ENCODE results near the gene SLC26A9. TPM values are rescaled to one million over a fixed set of nuclear protein-coding genes. Genes with fewer than 3 reads are reported as not detected.
A peak's percentile ranks its signal among the peaks of the same experiment; 100 is the strongest.

SLC26A9 gene
- total and polyA plus RNA-seq, 8 donors: 4.1 to 42.5 (median 6.8) TPM

- Histone ChIP-seq H3K4me1 (no peaks in the 10 kb centered on the region), H3K9me3 (no peaks in the 10 kb centered on the region), H3K4me3 (no peak overlapping the region), H3K36me3 (no peaks in the 10 kb centered on the region), H3K27me3 (peaks cover 0 to 25% of the 10 kb centered on the region in 2 donors), H3K27ac (no peak overlapping the region)
- DNase-seq (peak in 2 of 4 donors; percentile 59), ATAC-seq (peak; percentile 41)
- intact Hi-C loops (cut with DNase I): no loop called here
- TF ChIP-seq CTCF (IDR thresholded peaks at IDR 0.05): no peak
Observed at GRCh38 chr1:205939690-205940330, 3.4 kb downstream of the SLC26A9 start.

GRCh38 chr1:205938682-205939081 is 4.6 kb downstream of the SLC26A9 start:
- H3K4me1 ChIP-seq: peaks cover 0 to 9% of the 10 kb centered on the region in 2 donors
- no peak for TF ChIP-seq CTCF (IDR thresholded peaks at IDR 0.05)
- DNase-seq (no peak), ATAC-seq (no peak)
- no peaks in the 10 kb centered on the region for H3K36me3 ChIP-seq
- H3K27me3 ChIP-seq: peaks cover 0 to 14% of the 10 kb centered on the region in 2 donors
- H3K4me3 ChIP-seq: no peak overlapping the region
- intact Hi-C loops (cut with DNase I): no loop called here
- H3K27ac ChIP-seq: no peak overlapping the region
- no peaks in the 10 kb centered on the region for H3K9me3 ChIP-seq

- no peak for DNase-seq
- peak overlapping the region; percentile 45 to 61 for H3K27ac ChIP-seq
- peaks cover 0 to 6% of the 10 kb centered on the region in 2 donors for H3K27me3 ChIP-seq
- no peak overlapping the region for H3K4me3 ChIP-seq
- no peak for TF ChIP-seq CTCF (IDR thresholded peaks at IDR 0.05)
- intact Hi-C loops (cut with DNase I): no loop called here
- no peaks in the 10 kb centered on the region for H3K9me3 ChIP-seq
- ATAC-seq: no peak
- H3K4me1 ChIP-seq: peaks cover 8 to 16% of the 10 kb centered on the region in 2 donors
- H3K36me3 ChIP-seq: no peaks in the 10 kb centered on the region
Observed at GRCh38 chr1:205936846-205937586, 6.2 kb downstream of the SLC26A9 start.

- H3K27me3 ChIP-seq: peaks cover 0 to 6% of the 10 kb centered on the region in 2 donors
- no peaks in the 10 kb centered on the region for H3K36me3 ChIP-seq
- peak; percentile 48 for ATAC-seq
- H3K4me1 ChIP-seq: peaks cover 8 to 16% of the 10 kb centered on the region in 2 donors
- no peaks in the 10 kb centered on the region for H3K9me3 ChIP-seq
- peak in 2 of 4 donors; percentile 51 to 70 for DNase-seq
- peak overlapping the region; percentile 45 to 61 for H3K27ac ChIP-seq
- no peak for TF ChIP-seq CTCF (IDR thresholded peaks at IDR 0.05)
- intact Hi-C loops (cut with DNase I): no loop called here
- no peak overlapping the region for H3K4me3 ChIP-seq
Observed at GRCh38 chr1:205936311-205936710, 6.9 kb downstream of the SLC26A9 start.

- no peaks in the 10 kb centered on the region for H3K36me3 ChIP-seq
- H3K9me3 ChIP-seq: no peaks in the 10 kb centered on the region
- intact Hi-C loops (cut with DNase I): no loop called here
- ATAC-seq: peak; percentile 23
- no peak overlapping the region for H3K4me3 ChIP-seq
- H3K27ac ChIP-seq: peak overlapping the region; percentile 45 to 61
- H3K27me3 ChIP-seq: peaks cover 0 to 6% of the 10 kb centered on the region in 2 donors
- H3K4me1 ChIP-seq: peaks cover 8 to 16% of the 10 kb centered on the region in 2 donors
- TF ChIP-seq CTCF (IDR thresholded peaks at IDR 0.05): no peak
- peak in 1 of 4 donors; percentile 61 for DNase-seq
Observed at GRCh38 chr1:205935869-205936268, 7.4 kb downstream of the SLC26A9 start.

Measured in left lung (tissue), 10 donors.